ENCODE measurements around the gene ADGRG6. TPM values are rescaled to one million over a fixed set of nuclear protein-coding genes. Genes with fewer than 3 reads are reported as not detected.

Gene ADGRG6
- total and polyA plus RNA-seq, 2 experiments from 2014 or later: 2.4 to 8.7 TPM

DNA sequence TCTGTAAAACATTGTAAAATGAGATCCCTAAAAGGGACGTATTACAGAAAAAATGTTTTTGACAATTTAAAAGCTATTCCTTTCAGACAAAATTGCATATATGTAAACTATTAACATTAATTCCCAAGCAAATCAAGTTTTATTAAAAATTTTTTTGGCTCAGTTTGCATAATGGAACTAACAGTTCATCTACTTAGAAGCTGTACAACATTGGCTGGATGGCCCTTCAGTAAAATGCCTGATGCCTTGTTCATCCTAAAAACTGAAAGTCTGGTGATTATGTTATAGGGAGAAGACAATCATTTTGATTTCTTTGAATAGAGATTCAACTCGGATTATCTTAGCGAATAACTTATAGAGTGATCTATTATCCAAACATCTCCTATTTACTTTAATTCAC is 52.8 kb downstream of the ADGRG6 start:
- no peak for DNase-seq (ENCODE audit: low read depth in 1 of 2, low spot score in 1 of 2)
- Histone ChIP-seq H3K27ac (no peak overlapping the region), H3K36me3 (no peaks in the 10 kb centered on the region), H3K27me3 (no peaks in the 10 kb centered on the region), H3K9me3 (ENCODE audit: low read depth) (no peaks in the 10 kb centered on the region), H3K4me1 (ENCODE audit: low read depth) (peaks cover 9% of the 10 kb centered on the region), H3K4me3 (no peak overlapping the region)
- no peak for TF ChIP-seq CTCF (IDR thresholded peaks at IDR 0.05; ENCODE audit: low read depth, low read length)

GRCh38 chr6:142355520-142356174 is 53.8 kb downstream of the ADGRG6 start:
- no peak for TF ChIP-seq CTCF (IDR thresholded peaks at IDR 0.05; ENCODE audit: low read depth, low read length)
- Histone ChIP-seq H3K4me1 (ENCODE audit: low read depth) (peaks cover 9% of the 10 kb centered on the region), H3K27me3 (no peaks in the 10 kb centered on the region), H3K36me3 (no peaks in the 10 kb centered on the region), H3K9me3 (ENCODE audit: low read depth) (no peaks in the 10 kb centered on the region), H3K4me3 (no peak overlapping the region), H3K27ac (no peak overlapping the region)
- DNase-seq (ENCODE audit: low read depth in 1 of 2, low spot score in 1 of 2): no peak

DNA sequence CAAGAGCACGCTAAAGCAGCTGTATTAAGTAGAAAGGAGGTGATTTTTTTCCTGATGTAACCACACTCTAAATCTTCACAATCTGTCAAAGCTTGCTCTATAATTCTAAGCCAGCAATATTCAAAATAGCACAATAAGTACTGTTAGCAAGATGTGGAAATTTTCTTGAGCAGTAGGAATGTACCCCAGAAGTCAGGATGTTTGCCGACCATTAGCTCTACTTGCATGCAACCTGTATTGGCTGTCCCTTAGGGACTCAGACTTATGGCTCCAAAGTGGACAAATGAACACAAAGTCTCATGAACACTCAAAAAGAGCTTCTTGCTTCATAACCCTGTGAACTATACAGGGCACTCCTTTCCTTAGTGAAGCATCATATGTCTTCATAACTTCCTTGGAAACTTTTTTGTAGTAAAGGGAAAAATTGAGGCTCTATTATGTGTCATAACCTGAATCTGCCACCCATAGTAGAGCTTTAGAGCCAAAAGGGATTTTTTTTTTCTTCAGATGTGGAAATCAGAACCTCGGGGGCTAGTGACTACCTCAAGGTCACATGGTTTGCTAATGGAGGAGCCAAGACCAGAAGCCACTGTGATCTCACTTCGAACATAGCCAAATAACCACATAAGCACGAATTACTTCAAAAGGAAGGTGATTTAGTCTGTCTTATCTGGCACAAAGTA is 54.5 kb downstream of the ADGRG6 start:
- H3K27ac ChIP-seq: no peak overlapping the region

GRCh38 chr6:142356884-142357225 is 55.0 kb downstream of the ADGRG6 start:
- DNase-seq (ENCODE audit: low read depth in 1 of 2, low spot score in 1 of 2): no peak
- H3K36me3 ChIP-seq: no peaks in the 10 kb centered on the region
- H3K4me1 ChIP-seq (ENCODE audit: low read depth): peaks cover 9% of the 10 kb centered on the region
- no peaks in the 10 kb centered on the region for H3K9me3 ChIP-seq (ENCODE audit: low read depth)
- no peak overlapping the region for H3K4me3 ChIP-seq
- no peaks in the 10 kb centered on the region for H3K27me3 ChIP-seq
- TF ChIP-seq CTCF (IDR thresholded peaks at IDR 0.05; ENCODE audit: low read depth, low read length): no peak
- no peak overlapping the region for H3K27ac ChIP-seq

More for the DNA sequence above, 54.5 kb downstream of the ADGRG6 start:
- Histone ChIP-seq H3K4me3 (no peak overlapping the region), H3K9me3 (ENCODE audit: low read depth) (no peaks in the 10 kb centered on the region), H3K36me3 (no peaks in the 10 kb centered on the region), H3K27me3 (no peaks in the 10 kb centered on the region), H3K4me1 (ENCODE audit: low read depth) (peaks cover 9% of the 10 kb centered on the region)
- DNase-seq (ENCODE audit: low read depth in 1 of 2, low spot score in 1 of 2): peak in 1 of 2 donors; percentile 47
- TF ChIP-seq CTCF (IDR thresholded peaks at IDR 0.05; ENCODE audit: low read depth, low read length): no peak

DNA sequence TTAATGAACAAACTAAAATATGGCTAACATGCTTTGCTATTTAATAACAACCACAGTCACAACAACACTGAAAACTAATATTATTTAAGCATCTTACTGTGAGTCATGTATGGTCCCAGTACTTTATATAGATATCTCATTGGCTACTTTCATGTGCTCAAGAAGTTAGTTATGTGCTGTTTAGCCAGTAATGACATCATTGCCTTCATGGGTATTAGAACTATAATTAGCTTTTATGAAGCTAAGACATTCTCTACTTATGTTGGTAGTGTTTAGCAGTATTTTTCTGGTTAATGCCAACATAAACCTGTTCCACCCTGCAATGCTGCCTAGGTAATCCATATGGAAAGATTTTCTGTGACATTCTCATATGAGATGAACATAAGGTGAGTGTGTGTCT is 56.1 kb downstream of the ADGRG6 start:
- no peak for TF ChIP-seq CTCF (IDR thresholded peaks at IDR 0.05; ENCODE audit: low read depth, low read length)
- no peak for DNase-seq (ENCODE audit: low read depth in 1 of 2, low spot score in 1 of 2)
- H3K4me3 ChIP-seq: no peak overlapping the region

More for the DNA sequence above, 56.1 kb downstream of the ADGRG6 start:
- H3K27me3 ChIP-seq: no peaks in the 10 kb centered on the region
- H3K9me3 ChIP-seq (ENCODE audit: low read depth): no peaks in the 10 kb centered on the region
- H3K36me3 ChIP-seq: no peaks in the 10 kb centered on the region
- H3K27ac ChIP-seq: peak overlapping the region; percentile 2
- peaks cover 9% of the 10 kb centered on the region for H3K4me1 ChIP-seq (ENCODE audit: low read depth)

All from cardiac muscle cell (in vitro differentiated cells and primary cell).